22Rv1 (cell line): ENCODE data around the gene TRAM2.
A peak's percentile ranks its signal among the peaks of the same experiment; 100 is the strongest.

Source experiments
- H3K27ac ChIP-seq: fragments of 450-650 bp; 2 replicates; pipeline ENCODE4 v1.5.1; 2017
- CTCF ChIP-seq: fragments of 450-650 bp; IDR thresholded peaks from 2 replicates; pipeline ENCODE4 v1.5.1; 2017; ENCODE audit warnings: mild to moderate bottlenecking
- ZFX ChIP-seq: fragments of 450-650 bp; IDR thresholded peaks from 2 replicates; pipeline ENCODE4 v1.6.1; 2017; ENCODE audit warnings: antibody characterized with exemption, borderline replicate concordance

TRAM2 gene

GRCh38 chr6:52557389-52558265 is 19.2 kb downstream of the TRAM2 start:
- no peak for TF ChIP-seq CTCF
- TF ChIP-seq ZFX = no peak
- H3K27ac ChIP-seq = no peak overlapping the region

GRCh38 chr6:52555518-52556233 is 21.2 kb downstream of the TRAM2 start:
- TF ChIP-seq ZFX (no peak), CTCF (no peak)

GRCh38 chr6:52554684-52555280 is 22.1 kb downstream of the TRAM2 start:
- no peak overlapping the region for H3K27ac ChIP-seq
- TF ChIP-seq CTCF = no peak
- no peak for TF ChIP-seq ZFX

More at GRCh38 chr6:52555518-52556233, 21.2 kb downstream of the TRAM2 start:
- H3K27ac ChIP-seq = no peak overlapping the region

GRCh38 chr6:52553719-52554118 is 23.1 kb downstream of the TRAM2 start:
- no peak overlapping the region for H3K27ac ChIP-seq
- no peak for TF ChIP-seq ZFX
- no peak for TF ChIP-seq CTCF

- H3K27ac ChIP-seq = no peak overlapping the region
- TF ChIP-seq ZFX (no peak), CTCF (no peak)
Measured at GRCh38 chr6:52553158-52553557, 23.7 kb downstream of the TRAM2 start.

- peak overlapping the region; percentile 23; the same call in 1 of the 2 replicates for H3K27ac ChIP-seq
- TF ChIP-seq ZFX = no peak
- TF ChIP-seq CTCF = no peak
Measured at GRCh38 chr6:52552278-52552643, 24.6 kb downstream of the TRAM2 start.
